IPS DF 19.7 (cell line): Measurements from ENCODE around the gene COL5A1.

Source experiments
- DNase-seq: peaks from one replicate; pipeline ENCODE4 v3.0.0-alpha.2; 2013; ENCODE audit warnings: low read depth, low spot score

Gene COL5A1

GRCh38 chr9:134725605-134725940 is 84.0 kb downstream of the COL5A1 start:
- DNase-seq = no peak

GRCh38 chr9:134726026-134726721 is 84.6 kb downstream of the COL5A1 start:
- no peak for DNase-seq

GRCh38 chr9:134726722-134727034 is 85.1 kb downstream of the COL5A1 start:
- no peak for DNase-seq

GRCh38 chr9:134728021-134728795 is 86.6 kb downstream of the COL5A1 start:
- DNase-seq = no peak

GRCh38 chr9:134728801-134729495 is 87.3 kb downstream of the COL5A1 start:
- no peak for DNase-seq

DNA sequence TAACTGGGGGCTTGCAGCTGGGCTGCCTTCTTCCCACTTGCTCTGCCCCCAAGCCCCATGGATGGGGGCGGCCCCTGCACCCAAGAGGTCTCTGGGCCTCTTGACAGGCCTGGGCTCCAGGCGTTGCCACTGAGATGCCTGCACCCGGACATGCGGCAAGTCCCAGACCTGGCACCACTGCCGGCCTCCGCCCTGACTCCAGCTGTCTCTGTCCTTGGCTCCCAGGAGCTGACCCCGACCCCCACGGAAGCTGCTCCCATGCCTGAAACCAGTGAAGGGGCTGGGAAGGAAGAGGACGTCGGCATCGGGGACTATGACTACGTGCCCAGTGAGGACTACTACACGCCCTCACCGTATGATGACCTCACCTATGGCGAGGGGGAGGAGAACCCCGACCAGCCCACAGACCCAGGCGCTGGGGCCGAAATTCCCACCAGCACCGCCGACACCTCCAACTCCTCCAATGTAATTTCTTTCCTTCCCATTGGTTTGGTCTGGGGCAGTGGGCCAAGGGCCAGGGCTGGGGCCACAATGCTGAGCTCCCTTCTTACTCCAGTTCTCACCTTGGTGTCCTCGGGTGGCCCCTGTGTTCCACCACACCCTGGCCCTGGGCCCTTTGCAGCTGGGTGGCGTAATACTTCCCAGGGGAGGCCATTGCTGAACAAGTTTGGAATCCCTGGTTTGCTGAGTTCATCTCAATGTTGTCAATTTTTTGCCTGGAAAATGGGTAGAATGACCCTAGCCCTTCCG is 88.6 kb downstream of the COL5A1 start:
- no peak for DNase-seq

DNA sequence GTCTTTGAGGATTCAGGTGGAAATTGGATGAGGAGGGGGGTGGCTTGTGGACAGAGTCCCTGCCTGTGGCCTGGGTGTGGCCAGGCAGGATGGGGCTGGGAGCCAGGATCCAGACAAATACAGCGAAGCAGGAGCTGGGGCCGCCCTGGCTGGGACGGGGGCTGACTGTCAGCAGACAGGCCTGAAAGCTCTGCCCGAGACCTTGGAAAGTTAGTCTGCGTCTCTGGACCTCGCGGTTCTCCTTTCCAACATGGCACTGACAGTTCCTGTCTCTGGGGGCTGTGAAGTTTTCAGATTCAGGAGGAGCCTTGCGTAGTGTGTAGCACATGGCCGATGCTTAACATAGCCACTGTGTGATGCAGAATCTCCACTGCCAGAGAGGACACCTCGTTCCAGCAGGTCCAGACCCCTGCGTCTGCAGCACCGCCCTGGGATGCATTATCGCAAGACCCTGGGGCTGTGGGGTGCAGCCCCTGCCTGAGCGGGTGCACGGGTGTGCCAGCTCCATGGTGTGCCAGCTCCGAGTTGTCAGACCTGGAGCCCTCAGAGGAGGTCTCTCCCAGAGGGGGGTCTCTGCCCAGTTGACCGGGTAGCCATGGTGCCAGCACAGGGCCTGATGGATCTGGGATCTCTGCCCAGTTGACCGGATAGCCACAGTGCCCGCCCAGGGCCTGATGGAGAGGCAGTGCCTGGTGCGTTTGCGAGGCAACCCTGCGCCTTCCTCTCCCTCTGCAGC is 89.3 kb downstream of the COL5A1 start:
- no peak for DNase-seq

DNA sequence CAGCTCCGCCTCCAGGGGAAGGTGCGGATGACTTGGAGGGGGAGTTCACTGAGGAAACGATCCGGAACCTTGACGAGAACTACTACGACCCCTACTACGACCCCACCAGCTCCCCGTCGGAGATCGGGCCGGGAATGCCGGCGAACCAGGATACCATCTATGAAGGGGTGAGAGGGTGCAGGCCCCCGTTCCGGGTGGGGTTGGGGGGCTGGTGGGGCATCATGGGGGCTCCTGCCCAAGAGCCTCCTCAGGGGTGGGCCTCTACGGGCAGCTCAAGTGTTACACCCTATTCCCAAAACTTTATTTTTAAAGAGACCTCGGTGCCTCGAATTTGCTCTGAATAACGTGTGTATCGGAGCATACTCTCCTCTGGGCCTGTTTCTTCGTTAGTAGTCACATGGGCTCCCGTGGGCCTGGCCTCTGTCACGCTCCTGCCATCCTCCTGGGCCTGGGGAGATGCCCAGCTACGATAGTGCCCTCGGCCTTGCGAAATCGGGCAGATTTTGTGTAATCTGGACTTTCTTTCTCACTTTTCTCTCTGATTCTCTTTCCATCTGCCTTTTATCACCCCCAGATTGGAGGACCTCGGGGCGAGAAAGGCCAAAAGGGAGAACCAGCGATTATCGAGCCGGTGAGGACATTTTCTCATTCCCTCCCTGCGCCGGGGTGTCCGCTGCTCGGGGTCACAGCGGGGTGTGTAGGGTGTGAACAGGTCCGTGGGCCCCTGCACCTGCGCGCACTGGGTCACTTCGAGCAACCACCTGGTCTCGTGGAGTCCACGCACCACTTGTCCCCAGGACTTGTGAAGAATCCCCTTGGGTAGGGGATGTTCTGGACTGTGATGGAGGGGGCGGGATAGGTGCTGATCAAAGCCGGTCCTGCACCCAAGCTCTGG is 90.1 kb downstream of the COL5A1 start:
- DNase-seq = no peak

- DNase-seq = no peak
Observed at GRCh38 chr9:134732392-134733110, 90.9 kb downstream of the COL5A1 start.

- DNase-seq = no peak
Observed at GRCh38 chr9:134733480-134734232, 92.1 kb downstream of the COL5A1 start.

DNA sequence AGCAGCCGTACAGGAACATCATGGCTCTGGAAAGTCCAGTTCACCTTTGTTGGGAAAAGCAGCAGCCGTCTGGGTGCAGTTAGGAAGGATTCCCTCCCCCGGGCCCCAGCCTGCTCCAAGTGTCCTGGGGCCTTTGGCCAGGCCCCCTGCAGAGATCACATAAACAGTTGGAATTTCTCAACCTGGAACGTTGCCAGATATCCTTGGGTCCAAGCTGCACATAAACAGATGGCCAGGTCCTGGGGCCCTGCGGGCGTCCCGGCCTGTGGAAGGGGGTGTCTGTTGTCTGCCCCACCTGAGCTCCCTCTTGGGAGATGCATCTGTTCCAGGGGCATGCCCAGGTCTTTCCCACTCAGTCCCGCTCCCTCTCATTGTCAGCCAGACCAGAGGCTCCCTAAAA is 92.7 kb downstream of the COL5A1 start:
- no peak for DNase-seq

DNA sequence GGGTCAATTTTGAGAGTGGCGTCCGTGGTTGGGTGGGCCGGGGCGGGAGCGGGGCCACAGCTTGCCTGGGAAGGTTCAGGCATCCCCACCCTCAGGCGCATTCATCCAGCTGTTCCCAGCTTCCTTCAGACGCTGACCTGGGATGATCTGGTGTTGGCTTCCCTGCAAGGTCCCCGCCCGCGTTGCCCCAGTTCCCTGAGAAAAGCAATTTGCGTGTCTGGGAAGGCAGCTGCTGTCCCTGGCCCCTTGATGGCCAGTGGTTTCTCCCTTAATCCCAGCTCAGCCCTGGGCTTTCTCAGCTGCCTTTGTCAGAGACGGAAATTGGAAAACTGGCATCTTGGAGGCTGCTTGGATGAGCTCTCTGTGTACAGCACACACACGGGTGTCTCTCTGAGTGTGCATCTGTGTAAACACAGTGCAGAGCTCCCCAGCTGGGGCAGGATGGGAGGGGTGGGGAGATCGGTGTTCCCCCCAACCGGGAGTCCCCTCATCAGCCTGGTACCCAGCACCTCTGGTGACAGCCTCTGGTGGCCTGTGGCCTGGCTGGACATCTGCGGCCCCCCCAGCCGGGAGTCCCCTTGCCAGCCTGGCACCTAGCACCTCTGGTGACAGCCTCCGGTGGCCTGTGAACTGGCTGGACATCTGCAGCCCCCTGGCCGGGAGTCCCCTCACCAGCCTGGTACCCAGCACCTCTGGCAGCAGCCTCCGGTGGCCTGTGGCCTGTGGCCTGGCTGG is 94.0 kb downstream of the COL5A1 start:
- no peak for DNase-seq

- DNase-seq = no peak
Observed at GRCh38 chr9:134736791-134737497, 95.3 kb downstream of the COL5A1 start.

GRCh38 chr9:134737842-134738580 is 96.4 kb downstream of the COL5A1 start:
- DNase-seq = no peak

DNA sequence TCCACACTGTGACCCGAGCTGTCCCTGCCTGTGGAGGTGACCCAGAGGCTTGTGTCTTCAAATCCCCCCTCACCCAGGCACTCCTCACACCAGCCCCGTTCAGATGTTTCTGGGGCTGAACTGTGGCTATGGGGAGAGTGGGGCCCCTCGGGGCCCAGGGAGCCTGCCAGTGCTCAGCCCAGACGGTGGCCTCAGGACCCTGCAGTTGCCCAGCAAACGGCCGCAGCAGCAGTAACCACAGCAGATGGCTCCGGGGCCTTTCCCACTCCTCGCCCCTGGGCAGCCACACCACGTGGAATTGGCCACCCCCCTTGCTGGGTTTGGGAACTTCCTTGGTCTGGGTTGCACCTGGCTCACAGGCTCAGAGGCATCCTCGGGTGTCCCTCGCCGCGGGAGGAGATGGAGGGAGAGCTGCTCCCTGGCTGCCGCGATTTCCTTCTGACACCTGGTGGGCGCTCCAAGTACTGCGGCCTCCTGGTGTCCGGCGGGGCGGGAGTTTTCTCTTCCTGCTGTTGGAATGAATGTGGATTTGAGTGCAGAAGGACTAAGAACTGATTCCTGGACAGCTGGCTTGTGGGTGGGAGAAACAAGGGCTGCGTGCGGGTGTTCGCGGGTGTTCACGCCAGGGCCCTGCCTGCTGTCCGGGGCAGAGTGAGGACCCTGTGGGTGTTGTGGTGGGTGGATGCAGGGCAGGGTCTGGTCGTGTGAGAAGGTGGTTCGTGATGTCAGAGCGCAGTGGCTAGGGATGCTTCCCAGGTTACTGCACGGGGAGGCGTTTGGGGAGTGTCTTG is 97.5 kb downstream of the COL5A1 start:
- DNase-seq = no peak

- no peak for DNase-seq
Observed at GRCh38 chr9:134739660-134739968, 98.0 kb downstream of the COL5A1 start.
